B cell (primary cell): Measurements from ENCODE around the gene CALM1.

Source experiments
- EZH2 ChIP-seq: IDR thresholded peaks from 2 replicates; pipeline ENCODE4 v1.6.1; 2012; ENCODE audit warnings: borderline replicate concordance, low read depth, mild to moderate bottlenecking, moderate library complexity, low read length; ENCODE audit not compliant: insufficient read depth, poor library complexity, severe bottlenecking
- TF ChIP-seq, protein P1 (sequence below): fragments of 200-600 bp; IDR thresholded peaks from one replicate; pipeline ENCODE4 v1.8.0; 2022; ENCODE audit warnings: antibody characterized with exemption, mild to moderate bottlenecking

DNA sequence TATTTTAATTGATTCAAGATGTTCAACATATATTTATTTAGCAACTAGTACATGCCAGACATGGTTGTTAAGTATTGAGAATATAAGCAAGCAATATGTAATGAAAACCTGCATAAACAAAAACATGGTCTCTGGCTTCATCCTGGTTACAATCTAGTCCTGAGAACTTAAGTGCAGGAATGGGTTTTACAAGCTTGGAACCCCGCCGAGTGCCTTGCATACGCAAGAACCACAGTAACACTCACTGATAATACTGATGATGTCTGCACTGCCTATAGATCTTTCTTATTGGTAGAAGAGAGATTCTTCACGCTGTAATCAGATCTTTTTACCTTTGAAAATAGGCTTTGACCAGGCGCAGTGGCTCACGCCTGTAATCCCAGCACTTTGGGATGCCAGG lies 22.9 kb upstream of the CALM1 start:
- TF ChIP-seq, protein P1, sequence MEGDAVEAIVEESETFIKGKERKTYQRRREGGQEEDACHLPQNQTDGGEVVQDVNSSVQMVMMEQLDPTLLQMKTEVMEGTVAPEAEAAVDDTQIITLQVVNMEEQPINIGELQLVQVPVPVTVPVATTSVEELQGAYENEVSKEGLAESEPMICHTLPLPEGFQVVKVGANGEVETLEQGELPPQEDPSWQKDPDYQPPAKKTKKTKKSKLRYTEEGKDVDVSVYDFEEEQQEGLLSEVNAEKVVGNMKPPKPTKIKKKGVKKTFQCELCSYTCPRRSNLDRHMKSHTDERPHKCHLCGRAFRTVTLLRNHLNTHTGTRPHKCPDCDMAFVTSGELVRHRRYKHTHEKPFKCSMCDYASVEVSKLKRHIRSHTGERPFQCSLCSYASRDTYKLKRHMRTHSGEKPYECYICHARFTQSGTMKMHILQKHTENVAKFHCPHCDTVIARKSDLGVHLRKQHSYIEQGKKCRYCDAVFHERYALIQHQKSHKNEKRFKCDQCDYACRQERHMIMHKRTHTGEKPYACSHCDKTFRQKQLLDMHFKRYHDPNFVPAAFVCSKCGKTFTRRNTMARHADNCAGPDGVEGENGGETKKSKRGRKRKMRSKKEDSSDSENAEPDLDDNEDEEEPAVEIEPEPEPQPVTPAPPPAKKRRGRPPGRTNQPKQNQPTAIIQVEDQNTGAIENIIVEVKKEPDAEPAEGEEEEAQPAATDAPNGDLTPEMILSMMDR: no peak
- no peak for TF ChIP-seq EZH2
